Esophagus muscularis mucosa (tissue), 4 donors: ENCODE data around the gene ZNF160. TPM values are rescaled to one million over a fixed set of nuclear protein-coding genes. Genes with fewer than 3 reads are reported as not detected.
A peak's percentile ranks its signal among the peaks of the same experiment; 100 is the strongest.
"Not testable (repeated sequence)": the region's sequence is repeated elsewhere in the genome, so short reads cannot be mapped to it uniquely, and the experiment has no call there.

ENCODE experiments used
- DNase-seq: peaks from one replicate; pipeline ENCODE4 v3.0.0-alpha.2; 2017; ENCODE audit errors: extremely low spot score
- H3K27ac ChIP-seq, 4 donors: fragments of 200-600 bp; sonication (generic); replicated peaks in 1 of 4; 1 replicate in 3 of 4; 2 replicates in 1 of 4; pipeline ENCODE4 v1.5.1; 2016 to 2019; ENCODE audit warnings: mild to moderate bottlenecking in 1 of 4
- H3K27me3 ChIP-seq, 4 donors: fragments of 200-600 bp; sonication (generic); one replicate each; pipeline versions ENCODE4 v1.5.1 to v1.6.0; 2016 to 2019
- H3K36me3 ChIP-seq, 4 donors: fragments of 200-600 bp; sonication (generic); one replicate each; pipeline ENCODE4 v1.5.1; 2016 to 2019
- H3K4me1 ChIP-seq, 4 donors: fragments of 200-600 bp; sonication (generic); one replicate each; pipeline ENCODE4 v1.5.1; 2016 to 2019
- H3K4me3 ChIP-seq, 4 donors: fragments of 200-600 bp; sonication (generic); 1 replicate in 2 of 4; 2 replicates in 2 of 4; pipeline ENCODE4 v1.5.1; 2016 to 2019; ENCODE audit warnings: mild to moderate bottlenecking in 4 of 4, moderate library complexity in 1 of 4
- H3K9me3 ChIP-seq, 4 donors: fragments of 200-600 bp; sonication (generic); 1 replicate in 3 of 4; 2 replicates in 1 of 4; pipeline ENCODE4 v1.5.1; 2016 to 2019
- CTCF ChIP-seq, 3 experiments: fragments of 200-600 bp in 2 of 3; fragments of 450-650 bp in 1 of 3; sonication (generic) in 2 of 3; IDR thresholded peaks; one replicate each; pipeline ENCODE4 v1.5.1; 2017 to 2019; ENCODE audit warnings: antibody characterized with exemption in 3 of 3, mild to moderate bottlenecking in 2 of 3, moderate library complexity in 1 of 3
- EP300 ChIP-seq: sonication (generic); formaldehyde crosslinking; IDR thresholded peaks from one replicate; pipeline ENCODE4 v1.6.1; 2017; ENCODE audit warnings: antibody characterized with exemption
- POLR2A ChIP-seq: fragments of 450-650 bp; IDR thresholded peaks from one replicate; pipeline ENCODE4 v1.6.1; 2017; ENCODE audit warnings: antibody characterized with exemption, moderate library complexity, mild to moderate bottlenecking, low read depth
- POLR2AphosphoS5 ChIP-seq, 2 donors: sonication (generic); formaldehyde crosslinking; IDR thresholded peaks; one replicate each; pipeline ENCODE4 v1.6.1; 2017; ENCODE audit warnings: antibody characterized with exemption in 2 of 2
- WGBS: methylation state at CpG from one replicate; pipeline ENCODE4 v1.1.5; 2018; 5-methylcytosine and 5-hydroxymethylcytosine counted together
- intact Hi-C: fragments of 100-400 bp; cut with DNase I; formaldehyde crosslinking; loops from one replicate; pipeline ENCODE4 v1.15.1; 2023
- total RNA-seq, 4 donors: library from RNA; depleted of rRNA; stranded (reverse); fragments of >200 nt; gene quantifications; one replicate each; pipeline versions ENCODE4 v1.1.0 to v1.2.1, GENCODE V29; 2016

ZNF160 gene
- total RNA-seq, 4 donors from 2014 or later, result 25.3 to 40.3 (median 27.1) TPM

GRCh38 chr19:53102206-53102755 is 941 bp downstream of the ZNF160 start:
- intact Hi-C loops, result loop anchor here (5.0 kb wide), 1 partner anchor 90 kb away; the partner anchor contains the start of gene ZNF665
- no peak for TF ChIP-seq EP300
- no peak for TF ChIP-seq CTCF (IDR thresholded peaks at IDR 0.05)
- TF ChIP-seq POLR2A, result no peak
- no peak for TF ChIP-seq POLR2AphosphoS5 (IDR thresholded peaks at IDR 0.05)
- DNase-seq, result no peak
- 32% methylated on average over 10 of the region's 10 CpGs for WGBS
- Histone ChIP-seq H3K27me3 (no peaks in the 10 kb centered on the region), H3K4me1 (peaks cover 28 to 39% (median 33%) of the 10 kb centered on the region in 4 donors), H3K9me3 (no peaks in the 10 kb centered on the region), H3K4me3 (peak overlapping the region; percentile 91 to 93 (median 91)), H3K27ac (peak overlapping the region; percentile 91 to 97 (median 94)), H3K36me3 (peaks cover 3 to 21% (median 11%) of the 10 kb centered on the region in 4 donors)

- Histone ChIP-seq H3K36me3 (peaks cover 3 to 22% (median 11%) of the 10 kb centered on the region in 4 donors), H3K9me3 (no peaks in the 10 kb centered on the region), H3K27ac (peak overlapping the region in 2 of 4 donors; percentile 91 to 95), H3K4me3 (no peak overlapping the region), H3K27me3 (no peaks in the 10 kb centered on the region), H3K4me1 (peaks cover 28 to 39% (median 33%) of the 10 kb centered on the region in 4 donors)
- TF ChIP-seq POLR2A (no peak), EP300 (no peak), CTCF (IDR thresholded peaks at IDR 0.05) (no peak), POLR2AphosphoS5 (IDR thresholded peaks at IDR 0.05) (no peak)
- intact Hi-C loops, result loop anchor here (5.0 kb wide), 1 partner anchor 91 kb away; the partner anchor contains the start of gene ZNF665
- 29% methylated on average over 1 of the region's 1 CpG for WGBS
- DNase-seq, result no peak
Observed at GRCh38 chr19:53101518-53101917, 1.7 kb downstream of the ZNF160 start.

- DNase-seq, intact Hi-C loops: not testable (repeated sequence)
- 94% methylated on average over 14 of the region's 14 CpGs for WGBS
Observed at GRCh38 chr19:53098570-53098969, 4.7 kb downstream of the ZNF160 start.

GRCh38 chr19:53096982-53097690 is 6.1 kb downstream of the ZNF160 start:
- H3K9me3 ChIP-seq, H3K27me3 ChIP-seq, intact Hi-C loops, H3K27ac ChIP-seq, DNase-seq, H3K4me3 ChIP-seq: not testable (repeated sequence)
- 73% methylated on average over 4 of the region's 10 CpGs for WGBS
- peaks cover 15 to 34% (median 27%) of the 10 kb centered on the region in 4 donors for H3K4me1 ChIP-seq
- H3K36me3 ChIP-seq, result peaks cover 3 to 45% (median 15%) of the 10 kb centered on the region in 4 donors

More at GRCh38 chr19:53098570-53098969, 4.7 kb downstream of the ZNF160 start:
- H3K27ac ChIP-seq, H3K4me3 ChIP-seq, H3K27me3 ChIP-seq, H3K9me3 ChIP-seq: not testable (repeated sequence)
- peaks cover 22 to 43% (median 33%) of the 10 kb centered on the region in 4 donors for H3K4me1 ChIP-seq
- peaks cover 3 to 37% (median 15%) of the 10 kb centered on the region in 4 donors for H3K36me3 ChIP-seq

GRCh38 chr19:53096579-53096978 is 6.6 kb downstream of the ZNF160 start:
- 62% methylated on average over 5 of the region's 6 CpGs for WGBS
- H3K9me3 ChIP-seq, intact Hi-C loops, H3K27me3 ChIP-seq, H3K27ac ChIP-seq, DNase-seq, H3K4me3 ChIP-seq: not testable (repeated sequence)
- peaks cover 10 to 29% (median 22%) of the 10 kb centered on the region in 4 donors for H3K4me1 ChIP-seq
- peaks cover 5 to 48% (median 17%) of the 10 kb centered on the region in 4 donors for H3K36me3 ChIP-seq

GRCh38 chr19:53094754-53095575 is 8.3 kb downstream of the ZNF160 start:
- no peaks in the 10 kb centered on the region for H3K27me3 ChIP-seq
- 63% methylated on average over 28 of the region's 29 CpGs for WGBS
- H3K36me3 ChIP-seq, result peaks cover 21 to 64% (median 33%) of the 10 kb centered on the region in 4 donors
- no peaks in the 10 kb centered on the region for H3K9me3 ChIP-seq
- H3K27ac ChIP-seq, result no peak overlapping the region
- H3K4me3 ChIP-seq, result no peak overlapping the region
- no peak for DNase-seq
- H3K4me1 ChIP-seq, result peaks cover 0 to 14% (median 9%) of the 10 kb centered on the region in 4 donors
- intact Hi-C loops, result no loop called here
- TF ChIP-seq EP300, result no peak
- TF ChIP-seq POLR2A, result no peak
- TF ChIP-seq POLR2AphosphoS5 (IDR thresholded peaks at IDR 0.05), result no peak
- no peak for TF ChIP-seq CTCF (IDR thresholded peaks at IDR 0.05)
